ENCODE results near the gene ST6GALNAC5. TPM values are rescaled to one million over a fixed set of nuclear protein-coding genes. Genes with fewer than 3 reads are reported as not detected.
"Not testable (repeated sequence)": the region's sequence is repeated elsewhere in the genome, so short reads cannot be mapped to it uniquely, and the experiment has no call there.

ST6GALNAC5 gene
- total RNA-seq, 2 experiments from 2014 or later = not detected

DNA sequence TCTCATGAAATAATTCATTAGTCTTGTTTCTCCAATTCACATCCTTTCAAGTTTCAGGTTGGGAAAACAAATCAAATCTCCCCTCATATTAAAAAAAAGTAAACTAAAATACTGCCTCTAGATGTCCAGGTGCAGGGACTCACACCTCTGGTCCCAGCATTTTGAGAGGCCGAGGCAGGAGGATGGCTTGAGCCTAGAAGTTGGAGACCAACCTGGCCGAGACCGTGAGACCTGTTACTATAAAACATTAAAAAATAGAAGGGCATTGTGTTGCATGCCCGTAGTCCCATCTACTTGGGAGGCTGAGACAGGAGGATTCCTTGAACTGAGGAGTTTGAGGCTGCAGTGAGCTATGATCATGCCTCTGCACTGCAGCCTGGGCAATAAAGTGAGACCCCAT, 61.9 kb downstream of the ST6GALNAC5 start:
- CTCF ChIA-PET = interaction anchor here (1.1 kb wide), 1 partner anchor 19 kb away, joined by 3 read pairs; no protein-coding TSS in a partner anchor

DNA sequence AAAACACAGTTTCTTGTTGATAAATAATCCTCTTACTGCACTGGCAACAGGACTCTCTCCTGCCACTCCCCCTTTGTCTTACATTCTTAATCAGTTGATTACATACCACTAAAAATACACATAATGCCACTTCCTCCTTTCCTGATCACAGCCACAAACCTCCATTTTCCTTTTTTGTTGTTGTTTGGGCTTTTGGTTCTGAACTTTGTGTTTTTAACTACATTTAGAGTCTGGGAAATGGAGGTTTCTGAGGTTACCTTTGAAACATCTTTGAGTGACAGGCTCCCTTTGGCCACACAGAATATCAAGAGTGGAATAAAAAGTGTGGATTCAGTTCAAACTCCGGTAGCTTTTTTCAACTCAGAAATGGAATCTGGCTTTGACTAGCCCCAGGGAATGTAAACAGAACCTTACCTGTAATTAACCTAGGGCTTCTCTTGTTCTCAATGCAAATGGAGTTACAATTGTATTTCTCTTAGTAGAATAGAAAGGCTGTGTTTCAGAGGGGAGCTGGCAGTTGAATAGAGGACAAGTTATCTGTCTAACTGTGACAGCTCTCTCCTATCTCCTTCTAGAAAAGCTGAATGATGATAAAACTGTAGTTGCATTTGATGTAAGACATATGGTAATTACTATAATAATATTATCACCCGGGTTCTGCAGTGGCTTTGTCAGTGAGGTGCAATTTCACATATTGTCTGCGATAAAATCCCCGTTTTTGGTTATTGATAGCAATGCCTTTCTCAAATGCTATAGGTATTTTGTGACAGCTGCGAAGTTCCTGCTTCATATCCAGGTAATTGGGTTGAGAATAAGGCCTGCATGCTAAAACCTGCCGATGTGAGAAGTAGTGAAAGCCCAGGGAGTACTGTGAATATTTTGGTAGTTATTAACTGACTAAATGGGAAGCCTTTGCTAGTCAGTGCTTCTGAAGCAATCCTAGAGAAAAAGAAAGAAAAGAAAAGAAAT, 66.9 kb downstream of the ST6GALNAC5 start:
- ChIA-PET POLR2A (no interaction called here), CTCF (no interaction called here)

More for the DNA sequence above, 61.9 kb downstream of the ST6GALNAC5 start:
- POLR2A ChIA-PET = no interaction called here

DNA sequence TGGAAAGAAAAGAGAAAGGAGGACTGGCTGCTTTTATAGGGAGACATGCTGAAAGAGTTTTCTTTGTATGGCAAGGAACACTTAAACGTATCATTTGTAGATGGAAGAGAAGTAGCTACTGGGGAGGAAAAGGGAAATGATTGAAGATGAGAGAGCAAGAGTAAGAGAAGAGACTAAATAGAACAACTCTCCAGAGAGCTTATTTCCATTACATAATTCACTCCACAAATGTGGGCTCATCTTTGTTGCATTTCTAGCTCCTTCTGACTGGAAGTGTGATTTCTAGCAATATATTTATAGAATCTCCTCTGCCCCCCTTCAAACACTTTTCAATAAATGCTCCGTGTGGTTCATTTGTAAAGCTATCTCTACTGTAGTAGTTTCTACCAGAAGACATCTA, 71.0 kb downstream of the ST6GALNAC5 start:
- POLR2A ChIA-PET = no interaction called here

GRCh38 chr1:76939050-76939816, 72.0 kb downstream of the ST6GALNAC5 start:
- ChIA-PET POLR2A (interaction anchor here (0.6 kb wide), 1 partner anchor 285 kb away, joined by 3 read pairs; no protein-coding TSS in a partner anchor), CTCF (no interaction called here)

More for the DNA sequence above, 71.0 kb downstream of the ST6GALNAC5 start:
- CTCF ChIA-PET = interaction anchor here (0.7 kb wide), 1 partner anchor 939 kb away, joined by 3 read pairs; no protein-coding TSS in a partner anchor

GRCh38 chr1:76939817-76940216, 72.5 kb downstream of the ST6GALNAC5 start:
- ChIA-PET CTCF (no interaction called here), POLR2A (interaction anchor here (0.6 kb wide), 1 partner anchor 285 kb away, joined by 3 read pairs; no protein-coding TSS in a partner anchor)

- POLR2A ChIA-PET = no interaction called here
- CTCF ChIA-PET = no interaction called here
Measured at GRCh38 chr1:76940571-76941335, 73.5 kb downstream of the ST6GALNAC5 start.

- ChIA-PET CTCF (no interaction called here), POLR2A (no interaction called here)
Measured at GRCh38 chr1:76942549-76942948, 75.3 kb downstream of the ST6GALNAC5 start.

DNA sequence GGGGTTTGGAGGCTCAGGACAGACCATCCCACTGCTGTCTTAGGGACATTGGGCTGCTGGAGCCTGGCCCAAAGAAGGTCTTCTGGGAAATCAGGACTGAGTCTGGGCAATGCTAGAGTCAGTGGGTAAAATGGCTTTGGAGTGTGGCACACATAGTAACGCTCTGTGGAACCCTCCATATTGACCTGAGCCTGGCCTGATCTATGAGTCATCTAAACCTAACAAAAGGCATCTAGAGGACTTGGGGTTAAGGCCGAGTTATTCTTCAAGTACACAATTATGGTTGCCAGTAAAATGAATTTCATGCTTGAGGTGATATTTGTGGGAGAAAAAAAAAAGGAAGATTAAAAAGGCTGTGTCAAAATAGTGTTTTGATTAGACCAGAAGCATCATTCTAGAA, 77.7 kb downstream of the ST6GALNAC5 start:
- ChIA-PET POLR2A (no interaction called here), CTCF (no interaction called here)

- ChIA-PET CTCF (no interaction called here), POLR2A (no interaction called here)
Measured at GRCh38 chr1:76948846-76949245, 81.6 kb downstream of the ST6GALNAC5 start.

DNA sequence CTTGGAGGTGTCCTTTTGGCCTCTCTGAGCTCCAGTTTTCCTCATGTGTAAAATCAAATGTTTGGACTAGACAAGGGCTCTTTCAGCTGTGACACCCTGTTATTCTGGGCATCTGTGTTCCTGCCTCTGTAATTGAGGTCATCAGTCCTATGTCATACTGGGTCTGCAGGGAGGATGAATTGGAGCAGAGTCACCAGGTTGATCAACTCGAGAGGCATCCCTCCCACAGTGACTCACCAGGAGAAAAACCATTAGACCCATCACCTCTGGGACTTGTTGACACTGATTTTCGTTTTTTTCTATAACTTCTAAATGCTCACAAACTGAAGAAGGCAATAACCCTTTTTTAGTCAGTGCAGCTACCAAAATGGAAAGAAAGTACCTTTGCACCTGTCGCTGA, 82.2 kb downstream of the ST6GALNAC5 start:
- ChIA-PET POLR2A (no interaction called here), CTCF (no interaction called here)

DNA sequence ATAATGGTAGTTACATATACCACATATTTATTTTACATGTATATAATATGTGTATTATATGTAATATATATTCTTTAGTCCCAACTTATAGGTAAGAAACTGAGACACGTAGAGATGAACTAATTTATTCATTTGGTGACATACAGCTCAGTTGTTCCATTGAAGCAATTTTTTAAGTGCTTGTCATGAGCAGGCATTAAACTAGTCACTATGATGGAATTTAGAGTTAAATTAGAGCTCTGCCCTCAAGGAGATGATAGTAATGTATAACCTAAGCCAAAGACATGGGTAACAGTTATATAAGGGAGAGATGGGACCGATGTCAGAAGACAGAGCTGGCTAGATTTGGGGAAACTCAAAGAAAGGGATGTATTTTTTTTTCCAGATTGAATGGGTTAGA, 83.0 kb downstream of the ST6GALNAC5 start:
- POLR2A ChIA-PET = no interaction called here
- CTCF ChIA-PET = no interaction called here

GRCh38 chr1:76951153-76951552, 83.9 kb downstream of the ST6GALNAC5 start:
- CTCF ChIA-PET = no interaction called here

DNA sequence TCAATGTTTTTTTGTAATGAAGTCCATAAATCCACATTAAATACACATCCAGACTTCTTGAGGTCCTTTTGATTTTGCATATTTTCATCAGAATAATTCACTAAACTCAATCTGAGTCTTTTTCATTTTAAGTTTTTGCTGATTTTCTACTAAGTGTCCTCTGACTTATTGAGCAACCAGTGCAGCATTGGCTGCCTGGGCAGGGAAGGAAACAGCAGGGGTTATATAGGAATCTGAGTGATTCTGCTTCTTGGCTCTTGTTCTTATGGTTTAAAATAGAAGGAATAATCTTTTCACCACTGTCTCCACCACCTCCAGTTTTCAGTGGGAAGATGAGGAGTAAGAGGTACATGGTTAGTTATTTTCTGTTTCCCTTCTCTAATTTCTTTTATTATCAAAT, 88.4 kb downstream of the ST6GALNAC5 start:
- ChIA-PET CTCF (no interaction called here), POLR2A (no interaction called here)

More at GRCh38 chr1:76951153-76951552, 83.9 kb downstream of the ST6GALNAC5 start:
- POLR2A ChIA-PET = no interaction called here

- ChIA-PET POLR2A (no interaction called here), CTCF (no interaction called here)
Measured at GRCh38 chr1:76957961-76958360, 90.7 kb downstream of the ST6GALNAC5 start.

DNA sequence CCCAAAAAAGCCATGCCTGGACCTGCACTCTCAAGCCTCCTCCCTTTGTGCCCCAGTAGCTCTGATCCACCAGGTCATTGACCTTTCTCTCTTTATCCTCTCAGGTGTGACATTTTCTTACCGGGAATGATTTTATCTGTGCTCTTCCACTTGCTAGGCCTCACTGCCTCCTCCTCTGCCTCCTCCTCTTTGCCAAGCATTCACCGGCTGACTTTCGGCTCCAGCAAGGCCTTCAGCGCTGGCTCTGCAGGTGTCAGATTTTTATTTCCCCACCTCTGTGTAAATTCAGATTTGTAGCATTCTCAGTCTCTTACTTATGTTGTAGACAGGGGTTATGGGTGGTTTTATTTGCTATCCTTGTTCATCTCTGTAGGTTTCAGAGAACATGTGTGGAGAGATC, 91.5 kb downstream of the ST6GALNAC5 start:
- ChIA-PET POLR2A (no interaction called here), CTCF (no interaction called here)

DNA sequence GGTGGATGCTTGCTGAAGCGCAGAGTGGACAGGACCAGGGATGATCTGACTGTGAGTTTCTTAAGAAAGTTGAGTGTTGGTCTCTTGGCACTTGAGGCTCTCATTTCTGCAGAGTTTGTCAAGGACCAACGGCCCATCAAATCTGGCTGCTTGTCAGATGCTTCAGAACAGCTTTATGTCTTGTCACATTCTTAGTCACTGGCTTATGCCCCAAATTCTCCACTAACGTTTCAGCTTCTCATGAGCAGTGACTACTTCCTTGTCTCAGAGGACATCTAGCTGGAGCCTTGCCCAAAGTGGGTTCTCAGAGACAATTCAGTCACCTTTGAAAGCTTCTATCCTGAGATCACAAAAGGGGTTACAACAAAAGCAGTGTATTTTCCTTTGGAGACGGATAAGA, 92.3 kb downstream of the ST6GALNAC5 start:
- POLR2A ChIA-PET = no interaction called here
- CTCF ChIA-PET = no interaction called here

DNA sequence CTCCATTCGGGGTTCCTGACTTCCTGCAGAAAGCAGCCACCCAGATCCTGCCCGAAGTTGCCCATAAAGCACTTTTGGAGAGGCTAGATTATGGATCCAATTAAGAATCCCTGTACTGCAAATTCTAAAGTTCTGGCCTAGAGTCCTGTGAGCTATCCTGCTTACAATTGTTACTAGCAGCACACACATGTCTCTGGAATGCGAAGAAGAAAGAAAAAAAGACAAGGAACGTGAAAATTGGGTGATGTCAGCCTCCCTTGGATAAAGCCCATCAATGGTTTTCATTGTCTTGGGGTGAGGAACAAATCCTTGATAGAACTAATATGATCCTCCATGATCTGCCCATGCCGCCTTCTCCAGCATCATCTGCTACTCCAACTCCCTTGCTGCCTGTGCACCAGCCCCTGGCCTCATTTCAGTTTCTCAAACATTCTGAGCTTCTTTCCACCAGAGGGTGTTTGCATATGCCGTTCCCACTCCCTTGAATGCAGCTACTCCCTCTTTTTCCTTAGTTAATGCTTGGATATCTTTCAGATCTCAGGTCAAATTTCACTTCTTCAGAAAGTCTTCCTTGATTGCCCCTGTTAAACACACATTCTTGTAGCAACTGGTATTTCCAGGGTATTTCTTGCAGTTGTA, 94.0 kb downstream of the ST6GALNAC5 start:
- ChIA-PET POLR2A (no interaction called here), CTCF (no interaction called here)

DNA sequence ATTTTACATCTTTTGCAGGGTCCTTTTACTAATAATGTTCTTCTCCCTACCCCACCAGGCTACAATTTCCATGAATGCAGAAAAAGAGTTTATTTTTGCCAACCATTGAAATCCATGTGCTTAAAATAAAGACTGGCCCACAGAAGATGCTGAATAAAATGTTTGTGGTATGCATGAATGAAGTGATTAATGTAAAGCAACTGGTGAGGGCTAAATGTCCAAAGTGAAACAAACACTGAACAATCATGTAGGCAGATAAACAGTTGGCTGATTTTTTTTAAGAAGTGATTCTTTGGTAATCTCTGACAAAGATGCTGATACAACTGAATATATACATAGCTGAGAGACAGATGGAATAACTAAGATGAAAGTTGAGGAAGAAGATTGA, 94.5 kb downstream of the ST6GALNAC5 start:
- POLR2A ChIA-PET = no interaction called here

GRCh38 chr1:76981267-76981666, 114.0 kb downstream of the ST6GALNAC5 start:
- CTCF ChIA-PET, POLR2A ChIA-PET: not testable (repeated sequence)

More for the DNA sequence above, 94.5 kb downstream of the ST6GALNAC5 start:
- CTCF ChIA-PET = no interaction called here

DNA sequence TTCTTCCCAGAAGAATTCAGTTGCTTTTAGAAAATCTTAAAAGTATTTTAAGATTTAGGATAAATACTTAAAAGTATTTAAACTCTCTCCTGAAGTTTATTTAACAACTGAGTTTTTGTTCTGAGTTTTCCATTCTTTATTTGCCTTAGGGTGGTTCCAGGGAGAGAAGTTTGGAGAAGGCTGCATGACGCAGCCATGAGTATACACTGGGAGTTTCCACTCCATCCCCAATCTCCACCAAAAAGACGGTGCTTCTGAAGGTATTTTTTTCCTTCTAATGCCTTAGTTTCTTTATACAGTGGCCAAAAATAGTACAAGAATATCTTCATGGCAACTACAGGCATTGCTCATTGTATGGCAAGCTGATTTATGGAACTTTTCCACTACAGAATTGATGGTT, 122.7 kb downstream of the ST6GALNAC5 start:
- POLR2A ChIA-PET = no interaction called here
- CTCF ChIA-PET = no interaction called here
